Fibroblast of lung (primary cell): Measurements from ENCODE around the gene BMP7. TPM values are rescaled to one million over a fixed set of nuclear protein-coding genes. Genes with fewer than 3 reads are reported as not detected.

Experiments
- DNase-seq, 2 donors: peaks; one replicate each; pipeline versions ENCODE4 v3.0.0 to v3.0.0-alpha.2; 2010; ENCODE audit warnings: low read depth in 2 of 2
- H2AFZ ChIP-seq: 2 replicates; pipeline ENCODE4 v1.5.1; 2012; ENCODE audit warnings: low read length, control low read depth, inconsistent platforms
- H3K27ac ChIP-seq: 2 replicates; pipeline ENCODE4 v1.5.1; 2011; ENCODE audit warnings: low read length, control low read depth; ENCODE audit not compliant: insufficient read depth
- H3K27me3 ChIP-seq: 2 replicates; pipeline ENCODE4 v1.5.1; 2011; ENCODE audit warnings: mild to moderate bottlenecking, low read length; ENCODE audit not compliant: control insufficient read depth, insufficient read depth
- H3K36me3 ChIP-seq: 2 replicates; pipeline ENCODE4 v1.5.1; 2011; ENCODE audit warnings: low read length; ENCODE audit not compliant: control insufficient read depth, insufficient read depth
- H3K4me1 ChIP-seq: 2 replicates; pipeline ENCODE4 v1.5.1; 2011; ENCODE audit warnings: low read length; ENCODE audit not compliant: control insufficient read depth, insufficient read depth; ENCODE audit errors: extremely low read depth
- H3K4me2 ChIP-seq: 2 replicates; pipeline ENCODE4 v1.5.1; 2011; ENCODE audit warnings: low read length, control low read depth; ENCODE audit not compliant: insufficient read depth; ENCODE audit errors: extremely low read depth
- H3K4me3 ChIP-seq, 4 experiments: fragments of 200-600 bp in 1 of 4; sonication (generic) in 1 of 4; replicated peaks in 1 of 4; 2 replicates each; pipeline ENCODE4 v1.5.1; 2011 to 2016; ENCODE audit warnings: low read length in 4 of 4, low read depth in 3 of 4, mild to moderate bottlenecking in 3 of 4, control low read depth in 2 of 4, inconsistent platforms in 1 of 4, mixed read lengths in 1 of 4; ENCODE audit not compliant: insufficient read depth in 1 of 4; ENCODE audit errors: control extremely low read depth in 1 of 4
- H3K79me2 ChIP-seq: 2 replicates; pipeline ENCODE4 v1.5.1; 2012; ENCODE audit warnings: mild to moderate bottlenecking, low read length, inconsistent platforms; ENCODE audit not compliant: control insufficient read depth, insufficient read depth
- H3K9ac ChIP-seq: 2 replicates; pipeline ENCODE4 v1.5.1; 2011; ENCODE audit warnings: mild to moderate bottlenecking, low read length, control low read depth; ENCODE audit not compliant: insufficient read depth
- H3K9me3 ChIP-seq: 2 replicates; pipeline ENCODE4 v1.5.1; 2012; ENCODE audit warnings: low read depth, low read length; ENCODE audit not compliant: control insufficient read depth, insufficient read depth
- H4K20me1 ChIP-seq: 2 replicates; pipeline ENCODE4 v1.5.1; 2011; ENCODE audit warnings: low read length; ENCODE audit not compliant: control insufficient read depth, insufficient read depth; ENCODE audit errors: extremely low read depth
- EZH2 ChIP-seq: IDR thresholded peaks from 2 replicates; pipeline ENCODE4 v1.5.1; 2012; ENCODE audit warnings: low read length, control low read depth, mild to moderate bottlenecking; ENCODE audit errors: missing control alignments
- polyA plus RNA-seq, 2 donors: library from polyadenylated mRNA; depleted of rRNA in 1 of 2; stranded (reverse) in 1 of 2; unstranded in 1 of 2; fragments of >200 nt; gene quantifications; 2 replicates each; pipeline ENCODE4 v1.2.1, GENCODE V29; 2011 to 2012; ENCODE audit warnings: missing spikeins in 1 of 2
- total RNA-seq: library from RNA; depleted of rRNA; stranded (reverse); fragments of >200 nt; gene quantifications from 2 replicates; pipeline ENCODE4 v1.2.1, GENCODE V29; 2014
- TF ChIP-seq, protein P1 (sequence below), 2 donors: IDR thresholded peaks in 1 of 2; conservative IDR thresholded peaks in 1 of 2; 1 replicate in 1 of 2; 2 replicates in 1 of 2; pipeline ENCODE4 v1.5.1; 2011 to 2012; ENCODE audit warnings: low read length in 2 of 2, control low read depth in 1 of 2, inconsistent platforms in 1 of 2, low read depth in 1 of 2, mild to moderate bottlenecking in 1 of 2

The BMP7 gene
- total and polyA plus RNA-seq, 2 donors (not counting 1 experiment from before 2014, with no cell fraction given), result not detected

DNA sequence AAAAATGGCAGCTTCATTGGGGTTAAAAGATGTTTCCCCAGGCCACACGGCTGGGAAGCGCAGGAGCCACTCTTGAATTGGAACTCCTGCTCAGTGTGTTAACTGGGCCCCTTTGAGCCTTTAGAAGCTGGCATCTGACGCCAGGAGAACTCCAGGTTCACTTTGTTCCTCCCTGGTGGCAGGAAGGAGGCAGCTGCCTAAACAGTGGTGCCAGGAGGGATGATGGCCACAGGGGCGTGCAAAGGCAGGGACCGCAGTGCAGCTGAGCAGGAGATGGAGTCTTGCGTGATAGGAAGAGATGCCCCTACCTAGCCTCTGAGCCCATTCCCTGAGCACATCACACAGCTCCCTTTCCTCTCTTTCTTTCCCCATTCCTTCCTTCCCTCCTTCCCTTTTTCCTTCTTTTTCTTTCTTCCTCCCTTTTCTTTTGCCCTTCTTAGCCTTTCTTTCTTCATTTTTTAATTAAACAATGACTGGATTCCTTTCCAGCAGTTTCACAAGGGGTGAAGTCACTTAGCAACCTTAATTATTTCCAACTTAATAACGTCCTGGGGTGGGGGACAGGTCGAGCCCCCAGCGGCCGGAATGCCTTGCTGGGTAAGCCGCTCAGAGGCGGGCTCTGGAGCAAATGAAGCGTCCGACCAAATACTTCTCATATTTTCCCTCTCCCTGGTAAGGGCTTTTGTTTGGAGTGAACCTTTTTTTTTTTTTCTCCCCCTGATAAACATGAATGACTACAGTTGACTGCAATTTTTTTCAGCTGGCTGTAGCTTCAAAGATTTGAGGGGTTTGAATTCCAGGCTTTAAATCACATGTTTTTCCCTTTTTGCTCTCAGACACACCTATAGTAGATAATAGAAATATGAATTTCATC lies 20.8 kb upstream of the BMP7 start:
- no peak overlapping the region for H3K4me2 ChIP-seq
- no peak overlapping the region for H2AFZ ChIP-seq
- no peak for TF ChIP-seq EZH2
- TF ChIP-seq, protein P1, sequence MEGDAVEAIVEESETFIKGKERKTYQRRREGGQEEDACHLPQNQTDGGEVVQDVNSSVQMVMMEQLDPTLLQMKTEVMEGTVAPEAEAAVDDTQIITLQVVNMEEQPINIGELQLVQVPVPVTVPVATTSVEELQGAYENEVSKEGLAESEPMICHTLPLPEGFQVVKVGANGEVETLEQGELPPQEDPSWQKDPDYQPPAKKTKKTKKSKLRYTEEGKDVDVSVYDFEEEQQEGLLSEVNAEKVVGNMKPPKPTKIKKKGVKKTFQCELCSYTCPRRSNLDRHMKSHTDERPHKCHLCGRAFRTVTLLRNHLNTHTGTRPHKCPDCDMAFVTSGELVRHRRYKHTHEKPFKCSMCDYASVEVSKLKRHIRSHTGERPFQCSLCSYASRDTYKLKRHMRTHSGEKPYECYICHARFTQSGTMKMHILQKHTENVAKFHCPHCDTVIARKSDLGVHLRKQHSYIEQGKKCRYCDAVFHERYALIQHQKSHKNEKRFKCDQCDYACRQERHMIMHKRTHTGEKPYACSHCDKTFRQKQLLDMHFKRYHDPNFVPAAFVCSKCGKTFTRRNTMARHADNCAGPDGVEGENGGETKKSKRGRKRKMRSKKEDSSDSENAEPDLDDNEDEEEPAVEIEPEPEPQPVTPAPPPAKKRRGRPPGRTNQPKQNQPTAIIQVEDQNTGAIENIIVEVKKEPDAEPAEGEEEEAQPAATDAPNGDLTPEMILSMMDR (conservative IDR thresholded peaks at IDR 0.05 in 1 of 2, IDR thresholded peaks at IDR 0.05 in 1 of 2; ENCODE audit: low read depth in 1 of 2, low read length in 2 of 2), result no peak
- no peak overlapping the region for H3K27ac ChIP-seq
- DNase-seq, result peak in 1 of 2 donors; percentile 17
- H4K20me1 ChIP-seq, result no peaks in the 10 kb centered on the region
- H3K27me3 ChIP-seq, result peaks cover 6% of the 10 kb centered on the region
- H3K4me1 ChIP-seq, result no peaks in the 10 kb centered on the region
- H3K9me3 ChIP-seq, result no peaks in the 10 kb centered on the region
- no peaks in the 10 kb centered on the region for H3K79me2 ChIP-seq
- H3K36me3 ChIP-seq, result no peaks in the 10 kb centered on the region
- no peak overlapping the region for H3K9ac ChIP-seq
- no peak overlapping the region for H3K4me3 ChIP-seq

DNA sequence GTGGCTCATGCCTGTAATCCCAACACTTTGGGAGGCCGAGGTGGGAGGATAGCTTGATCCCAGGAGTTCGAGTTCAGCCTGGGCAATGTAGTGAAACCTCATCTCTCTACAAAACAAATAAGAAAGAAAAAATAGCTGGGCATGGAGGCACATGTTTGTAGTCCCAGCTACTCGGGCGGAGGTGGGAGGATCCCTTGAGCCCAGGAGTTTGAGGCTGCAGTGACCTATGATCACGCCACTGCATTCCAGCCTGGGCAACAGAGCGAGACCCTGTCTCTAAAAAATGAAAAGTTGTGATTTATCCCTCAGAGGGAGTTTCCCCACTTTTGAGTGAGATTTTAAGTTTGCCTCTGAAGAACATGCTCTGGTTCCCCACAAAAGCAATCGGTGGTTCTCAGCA lies 17.4 kb upstream of the BMP7 start:
- no peak overlapping the region for H3K9ac ChIP-seq
- H4K20me1 ChIP-seq, result no peaks in the 10 kb centered on the region
- no peak overlapping the region for H3K27ac ChIP-seq
- H3K36me3 ChIP-seq, result no peaks in the 10 kb centered on the region
- peaks cover 6% of the 10 kb centered on the region for H3K27me3 ChIP-seq
- H3K4me3 ChIP-seq, result no peak overlapping the region
- H3K9me3 ChIP-seq, result no peaks in the 10 kb centered on the region
- H3K79me2 ChIP-seq, result no peaks in the 10 kb centered on the region
- TF ChIP-seq, protein P1 (conservative IDR thresholded peaks at IDR 0.05 in 1 of 2, IDR thresholded peaks at IDR 0.05 in 1 of 2; ENCODE audit: low read depth in 1 of 2, low read length in 2 of 2), result no peak
- no peak for TF ChIP-seq EZH2
- no peak overlapping the region for H2AFZ ChIP-seq
- H3K4me2 ChIP-seq, result no peak overlapping the region
- DNase-seq, result no peak
- no peaks in the 10 kb centered on the region for H3K4me1 ChIP-seq

DNA sequence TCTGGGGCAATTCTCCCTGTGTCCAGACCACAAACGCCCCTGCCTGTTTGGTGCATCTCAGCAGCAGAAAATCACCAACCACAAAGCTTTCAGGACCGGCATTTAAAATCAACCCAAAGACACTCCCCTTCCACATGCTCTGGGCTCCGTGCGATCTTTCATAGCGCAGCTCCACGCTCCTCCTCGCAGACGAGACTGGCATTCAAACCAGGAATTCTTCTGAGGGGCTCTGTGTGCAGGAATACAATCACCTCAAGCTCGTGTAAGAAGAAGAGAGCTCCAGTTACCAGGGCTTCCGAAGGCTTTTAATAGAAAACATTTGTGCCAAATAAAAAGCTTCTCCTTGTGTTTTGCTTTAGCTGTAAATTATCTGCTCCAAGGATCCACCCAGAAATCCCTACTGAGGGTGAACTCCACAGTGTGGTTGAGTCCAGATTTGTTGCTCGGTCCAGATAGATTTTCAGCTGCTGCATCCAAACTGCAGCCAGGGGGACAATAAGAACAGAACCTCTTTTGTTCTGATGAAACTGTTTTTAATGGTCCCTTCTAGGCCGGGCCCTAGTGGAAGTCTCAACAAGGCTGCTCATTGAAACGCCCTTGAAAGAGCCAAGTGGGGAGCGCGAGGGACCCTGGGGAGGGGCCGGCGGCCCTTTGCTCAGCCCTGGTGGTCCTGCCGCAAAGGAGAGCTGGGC lies 16.4 kb upstream of the BMP7 start:
- H3K27ac ChIP-seq, result no peak overlapping the region
- H3K4me1 ChIP-seq, result no peaks in the 10 kb centered on the region
- H3K9ac ChIP-seq, result no peak overlapping the region
- H3K9me3 ChIP-seq, result no peaks in the 10 kb centered on the region
- no peaks in the 10 kb centered on the region for H4K20me1 ChIP-seq
- peaks cover under 1% of the 10 kb centered on the region for H3K27me3 ChIP-seq
- DNase-seq, result no peak
- TF ChIP-seq, protein P1 (conservative IDR thresholded peaks at IDR 0.05 in 1 of 2, IDR thresholded peaks at IDR 0.05 in 1 of 2; ENCODE audit: low read depth in 1 of 2, low read length in 2 of 2), result no peak
- TF ChIP-seq EZH2, result no peak
- no peaks in the 10 kb centered on the region for H3K36me3 ChIP-seq
- no peaks in the 10 kb centered on the region for H3K79me2 ChIP-seq
- no peak overlapping the region for H2AFZ ChIP-seq
- H3K4me3 ChIP-seq, result no peak overlapping the region
- no peak overlapping the region for H3K4me2 ChIP-seq
